Vagina (tissue), 2 donors: ENCODE results near the gene MEGF6. TPM values are rescaled to one million over a fixed set of nuclear protein-coding genes. Genes with fewer than 3 reads are reported as not detected.
A peak's percentile ranks its signal among the peaks of the same experiment; 100 is the strongest.

Experiments used
- DNase-seq, 2 donors: peaks; one replicate each; pipeline ENCODE4 v3.0.0-alpha.2; 2017; ENCODE audit errors: extremely low spot score in 2 of 2
- H3K27ac ChIP-seq: fragments of 200-600 bp; sonication (generic); one replicate; pipeline ENCODE4 v1.5.1; 2019
- H3K27me3 ChIP-seq: fragments of 200-600 bp; sonication (generic); one replicate; pipeline ENCODE4 v1.5.1; 2019
- H3K36me3 ChIP-seq, 2 donors: fragments of 200-600 bp; sonication (generic); one replicate each; pipeline ENCODE4 v1.5.1; 2017 to 2019
- H3K4me1 ChIP-seq: fragments of 200-600 bp; sonication (generic); one replicate; pipeline ENCODE4 v1.5.1; 2019
- H3K4me3 ChIP-seq, 2 donors: fragments of 200-600 bp; sonication (generic); 1 replicate in 1 of 2; 2 replicates in 1 of 2; pipeline ENCODE4 v1.5.1; 2016 to 2019
- H3K9me3 ChIP-seq: fragments of 200-600 bp; sonication (generic); one replicate; pipeline ENCODE4 v1.5.1; 2019
- CTCF ChIP-seq, 3 experiments: fragments of 450-650 bp in 2 of 3; fragments of 200-600 bp in 1 of 3; sonication (generic) in 1 of 3; IDR thresholded peaks; one replicate each; pipeline ENCODE4 v1.5.1; 2017 to 2019; ENCODE audit warnings: antibody characterized with exemption in 3 of 3, mild to moderate bottlenecking in 2 of 3, moderate library complexity in 2 of 3
- POLR2A ChIP-seq, 2 donors: fragments of 450-650 bp; IDR thresholded peaks; one replicate each; pipeline ENCODE4 v1.6.1; 2017; ENCODE audit warnings: antibody characterized with exemption in 2 of 2, mild to moderate bottlenecking in 2 of 2, moderate library complexity in 2 of 2
- POLR2AphosphoS5 ChIP-seq, 2 donors: sonication (generic); formaldehyde crosslinking; IDR thresholded peaks; one replicate each; pipeline ENCODE4 v1.9.0; 2017; ENCODE audit warnings: antibody characterized with exemption in 2 of 2, mild to moderate bottlenecking in 2 of 2, low read depth in 1 of 2; ENCODE audit not compliant: insufficient read depth in 1 of 2
- intact Hi-C: fragments of 100-400 bp; cut with DNase I; formaldehyde crosslinking; loops from one replicate; pipeline ENCODE4 v1.15.1; 2023
- total RNA-seq: library from RNA; depleted of rRNA; stranded (reverse); fragments of >200 nt; gene quantifications from one replicate; pipeline ENCODE4 v1.2.3, GENCODE V29; 2016

The MEGF6 gene
- total RNA-seq, 1 donor from 2014 or later, result 37.6 TPM

DNA sequence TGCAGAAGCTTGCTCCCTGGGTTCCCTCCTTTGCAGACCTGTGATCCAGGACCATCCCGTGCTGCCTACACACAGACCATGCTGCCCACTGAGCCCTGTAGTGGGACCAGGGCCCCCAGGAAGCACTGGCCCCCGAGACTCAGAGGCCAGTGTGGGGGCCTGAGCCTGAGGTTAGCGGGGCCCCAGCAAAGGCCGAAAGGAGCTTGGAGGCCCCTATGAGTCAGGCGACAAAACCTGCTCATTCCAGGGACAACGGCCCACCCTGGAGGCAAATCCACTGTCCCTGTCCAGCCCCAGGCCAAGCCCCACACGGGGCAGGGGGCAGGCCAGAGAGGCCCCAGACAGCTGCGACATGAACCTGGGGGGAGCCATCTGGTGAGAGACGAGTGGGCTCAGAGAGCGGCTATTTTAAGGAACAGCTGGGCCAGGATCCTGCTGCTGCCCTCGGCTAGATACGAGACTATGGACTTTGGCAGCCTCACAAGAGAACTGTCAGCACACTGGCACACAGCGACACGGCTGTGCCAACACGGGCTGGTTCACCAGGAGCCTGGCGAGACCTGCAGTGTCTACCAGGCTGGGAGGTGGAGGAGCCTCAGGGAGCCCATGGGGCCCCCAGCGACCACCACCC, 82.1 kb downstream of the MEGF6 start:
- peaks cover 43% of the 10 kb centered on the region for H3K4me1 ChIP-seq
- no peak overlapping the region for H3K27ac ChIP-seq
- no peaks in the 10 kb centered on the region for H3K36me3 ChIP-seq
- TF ChIP-seq POLR2AphosphoS5 (IDR thresholded peaks at IDR 0.05; ENCODE audit: insufficient read depth in 1 of 2, low read depth in 1 of 2), result no peak
- TF ChIP-seq CTCF (IDR thresholded peaks at IDR 0.05), result no peak
- TF ChIP-seq POLR2A (IDR thresholded peaks at IDR 0.05), result no peak
- no peaks in the 10 kb centered on the region for H3K27me3 ChIP-seq
- intact Hi-C loops, result no loop called here
- H3K9me3 ChIP-seq, result no peaks in the 10 kb centered on the region
- peak overlapping the region; percentile 61 to 77 for H3K4me3 ChIP-seq
- DNase-seq, result no peak

DNA sequence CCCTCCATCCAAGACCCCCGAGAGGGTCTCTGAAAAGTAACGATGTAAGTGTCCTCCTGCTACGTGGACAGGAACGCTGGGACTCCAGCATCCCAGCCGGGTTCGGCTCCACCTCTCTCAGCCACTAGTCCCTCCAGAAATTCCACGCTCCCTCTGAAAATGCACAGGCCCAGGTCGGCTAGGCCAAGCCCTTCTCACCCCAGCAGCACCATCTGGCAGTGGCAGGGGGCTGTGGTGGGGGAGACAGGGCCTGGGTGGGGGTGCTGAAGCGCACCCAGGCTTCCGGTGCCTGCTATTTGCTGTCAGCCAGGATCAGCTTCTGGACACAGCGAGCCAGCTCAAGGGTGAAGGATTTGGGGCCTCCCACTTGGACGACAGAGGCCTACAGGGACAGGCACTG, 83.5 kb downstream of the MEGF6 start:
- Histone ChIP-seq H3K4me3 (no peak overlapping the region), H3K27ac (no peak overlapping the region), H3K9me3 (no peaks in the 10 kb centered on the region), H3K4me1 (peaks cover 38% of the 10 kb centered on the region), H3K27me3 (no peaks in the 10 kb centered on the region), H3K36me3 (no peaks in the 10 kb centered on the region)
- intact Hi-C loops, result no loop called here
- DNase-seq, result no peak
- TF ChIP-seq POLR2A (IDR thresholded peaks at IDR 0.05) (no peak), POLR2AphosphoS5 (IDR thresholded peaks at IDR 0.05; ENCODE audit: insufficient read depth in 1 of 2, low read depth in 1 of 2) (no peak), CTCF (IDR thresholded peaks at IDR 0.05) (no peak)

- Histone ChIP-seq H3K4me1 (peaks cover 31% of the 10 kb centered on the region), H3K4me3 (no peak overlapping the region), H3K36me3 (no peaks in the 10 kb centered on the region), H3K27me3 (no peaks in the 10 kb centered on the region), H3K9me3 (no peaks in the 10 kb centered on the region), H3K27ac (no peak overlapping the region)
- no peak for DNase-seq
- no peak for TF ChIP-seq POLR2AphosphoS5 (IDR thresholded peaks at IDR 0.05; ENCODE audit: insufficient read depth in 1 of 2, low read depth in 1 of 2)
- no peak for TF ChIP-seq CTCF (IDR thresholded peaks at IDR 0.05)
- TF ChIP-seq POLR2A (IDR thresholded peaks at IDR 0.05), result no peak
- intact Hi-C loops, result no loop called here
Observed at GRCh38 chr1:3525551-3526482, 85.5 kb downstream of the MEGF6 start.

- TF ChIP-seq CTCF (IDR thresholded peaks at IDR 0.05) (no peak), POLR2AphosphoS5 (IDR thresholded peaks at IDR 0.05; ENCODE audit: insufficient read depth in 1 of 2, low read depth in 1 of 2) (no peak), POLR2A (IDR thresholded peaks at IDR 0.05) (no peak)
- Histone ChIP-seq H3K4me3 (no peak overlapping the region), H3K27me3 (no peaks in the 10 kb centered on the region), H3K4me1 (peaks cover 20% of the 10 kb centered on the region), H3K36me3 (no peaks in the 10 kb centered on the region), H3K27ac (no peak overlapping the region), H3K9me3 (no peaks in the 10 kb centered on the region)
- DNase-seq, result no peak
- intact Hi-C loops, result no loop called here
Observed at GRCh38 chr1:3524556-3525203, 86.6 kb downstream of the MEGF6 start.
